Hypothalamus (tissue), 51 donors: ENCODE data around the gene TERB1.

Source experiments
- DNase-seq, 51 donors: peaks; one replicate each; lab custom pipeline; 2025; lab: John Stamatoyannopoulos, UW

The TERB1 gene, protein sequence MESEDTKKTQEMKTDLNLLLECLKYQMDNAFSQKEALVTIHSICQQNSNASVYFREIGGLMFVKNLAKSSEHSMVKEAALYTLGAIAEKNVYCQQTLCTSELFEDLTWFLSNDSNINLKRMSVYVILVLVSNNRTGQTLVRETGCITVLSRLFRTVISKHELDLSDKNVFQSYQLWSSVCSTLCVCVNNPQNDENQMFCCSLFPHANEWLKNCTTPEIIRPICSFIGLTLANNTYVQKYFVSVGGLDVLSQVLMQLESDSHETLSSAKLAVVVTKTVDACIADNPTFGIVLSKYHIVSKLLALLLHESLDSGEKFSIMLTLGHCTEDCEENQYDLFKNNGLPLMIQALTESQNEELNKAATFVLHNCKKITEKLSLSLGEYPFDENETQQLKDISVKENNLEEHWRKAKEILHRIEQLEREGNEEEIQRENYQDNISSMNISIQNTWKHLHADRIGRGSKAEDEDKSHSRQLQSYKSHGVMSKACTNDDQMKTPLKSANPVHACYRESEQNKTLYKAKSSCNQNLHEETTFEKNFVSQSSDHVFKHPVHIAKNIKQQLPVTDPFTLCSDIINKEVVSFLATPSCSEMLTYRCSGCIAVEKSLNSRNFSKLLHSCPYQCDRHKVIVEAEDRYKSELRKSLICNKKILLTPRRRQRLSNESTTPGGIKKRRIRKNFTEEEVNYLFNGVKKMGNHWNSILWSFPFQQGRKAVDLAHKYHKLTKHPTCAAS

DNA sequence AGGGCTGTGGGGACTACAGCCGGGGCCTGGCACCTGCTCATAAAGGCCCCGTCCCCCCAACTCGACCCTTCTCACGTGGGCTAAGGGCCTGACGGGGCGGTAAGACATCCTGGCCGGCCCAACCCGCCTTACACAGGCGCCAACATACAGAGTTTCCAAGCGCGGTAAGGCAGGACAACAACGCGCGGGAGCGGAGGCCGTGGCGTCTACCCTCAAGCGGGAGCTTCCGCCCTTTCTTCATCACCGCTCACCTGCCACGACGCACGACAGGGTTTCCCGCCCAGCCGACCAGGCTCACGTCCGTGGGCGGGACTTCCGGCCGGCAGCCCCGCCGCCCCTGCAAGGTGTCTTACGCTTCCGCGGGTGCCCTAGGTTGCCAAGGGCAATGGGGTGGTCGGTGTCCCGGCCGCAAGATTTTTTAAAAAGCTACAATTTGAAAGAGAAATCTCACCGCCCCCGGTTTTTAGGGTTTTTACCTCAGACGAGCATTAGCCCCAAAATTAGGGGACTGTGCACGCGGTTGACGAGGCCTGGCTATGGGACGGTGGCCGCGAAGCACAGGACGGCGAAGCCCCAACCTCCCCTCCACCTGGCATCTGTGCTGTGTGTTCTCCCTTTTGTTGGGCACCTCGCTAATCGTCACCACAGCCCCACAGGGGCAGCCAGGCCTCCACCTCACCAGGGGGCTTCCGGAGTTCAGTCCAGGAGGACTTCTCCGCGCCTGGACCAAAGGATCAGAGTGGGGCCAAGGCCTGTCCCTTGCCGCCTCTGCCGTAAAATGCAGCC, at the start of gene TERB1:
Gene TERB1, minus strand, starts transcription at position 265 of the 786 bp plus-strand sequence. CDS start 4,786 bp downstream, outside the sequence.
- DNase-seq, result no peak

DNA sequence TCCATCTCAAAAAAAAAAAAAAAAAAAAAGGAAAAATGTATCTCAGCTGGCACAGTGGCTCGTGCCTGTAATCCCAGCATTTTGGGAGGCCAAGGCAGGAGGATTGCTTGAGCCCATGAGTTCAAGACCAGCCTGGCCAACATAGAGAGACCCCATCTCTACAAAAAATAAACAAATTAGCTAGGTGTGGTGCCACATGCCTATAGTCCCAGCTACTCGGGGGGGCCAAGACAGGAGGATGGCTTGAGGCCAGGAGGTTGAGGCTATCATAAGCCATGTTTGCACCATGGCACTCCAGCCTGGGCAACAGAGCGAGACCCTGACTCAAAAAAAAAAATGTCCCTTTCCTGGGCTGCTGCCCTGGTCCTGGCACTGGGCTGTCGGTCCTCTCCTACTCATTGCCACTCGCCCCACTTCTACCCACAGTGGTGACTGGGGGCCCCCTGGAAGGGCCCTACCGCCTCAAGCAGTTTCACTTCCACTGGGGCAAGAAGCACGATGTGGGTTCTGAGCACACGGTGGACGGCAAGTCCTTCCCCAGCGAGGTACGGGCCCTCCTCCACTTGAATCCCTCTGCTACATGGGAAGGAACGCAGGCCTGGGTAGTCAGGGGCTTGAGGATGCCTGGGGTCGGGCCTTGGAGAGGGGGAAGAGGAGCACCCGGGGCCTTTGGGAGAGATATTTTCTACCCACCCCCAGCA, 48.9 kb upstream of the TERB1 start:
- DNase-seq, result peak in 1 of 51 donors; percentile 13

DNA sequence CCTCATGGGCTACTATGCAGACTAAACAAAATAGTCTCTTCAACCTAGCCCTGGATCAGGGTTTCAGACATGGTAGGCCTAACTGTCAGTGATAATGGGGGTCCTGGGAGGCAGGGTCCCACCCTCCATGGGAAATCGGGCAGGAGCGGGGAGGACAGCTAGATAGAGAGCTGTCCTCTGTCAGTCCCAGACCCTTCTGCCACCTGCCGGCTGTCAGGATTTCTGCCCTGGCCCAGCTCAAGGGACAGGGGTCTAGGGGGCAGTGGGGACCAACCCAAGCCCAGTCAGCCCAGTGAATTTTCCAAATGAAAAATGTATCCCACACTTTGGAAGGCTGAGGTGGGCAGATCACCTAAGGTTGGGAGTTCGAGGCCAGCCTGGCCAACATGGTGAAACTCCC, 48.2 kb upstream of the TERB1 start:
- DNase-seq, result no peak

DNA sequence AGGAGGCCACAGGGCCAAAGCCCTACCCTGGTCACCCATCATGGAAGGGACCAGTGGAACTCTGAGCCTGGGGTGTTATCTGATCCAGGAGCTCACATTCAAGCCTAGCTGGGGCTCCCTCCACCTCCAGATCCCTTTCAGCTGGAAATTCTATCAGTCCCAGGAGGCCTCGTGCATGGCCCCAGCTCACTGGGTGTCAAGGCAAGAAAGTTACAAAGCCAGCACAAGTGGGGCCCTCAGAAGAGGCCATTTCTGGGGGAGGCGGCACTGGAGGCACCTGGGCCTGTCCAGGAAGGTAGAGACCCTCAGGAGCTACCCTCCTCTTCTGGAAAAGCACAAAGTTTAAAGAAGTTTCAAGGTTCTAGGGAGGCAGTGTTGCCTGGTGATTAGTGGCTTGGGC, 47.6 kb upstream of the TERB1 start:
- no peak for DNase-seq

DNA sequence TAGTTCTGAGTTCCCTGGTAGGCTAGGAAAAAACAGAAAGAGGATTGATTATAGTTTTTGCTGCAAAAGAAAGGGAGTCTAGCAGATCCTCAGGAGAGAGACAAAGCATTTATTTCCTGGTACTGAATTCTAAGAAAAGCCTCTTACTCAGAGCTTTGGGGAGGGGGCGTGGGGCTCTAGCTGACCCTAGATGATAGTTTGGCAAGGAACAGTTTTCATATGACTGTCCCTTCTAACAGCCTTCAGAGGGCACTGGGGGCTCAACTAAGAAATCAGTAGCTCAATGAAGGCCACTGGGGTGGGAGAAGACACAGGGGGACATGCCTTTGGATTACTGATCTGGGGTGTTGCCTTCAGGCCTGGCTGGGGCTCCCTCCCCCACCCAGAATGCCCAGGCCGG, 46.8 kb upstream of the TERB1 start:
- no peak for DNase-seq

DNA sequence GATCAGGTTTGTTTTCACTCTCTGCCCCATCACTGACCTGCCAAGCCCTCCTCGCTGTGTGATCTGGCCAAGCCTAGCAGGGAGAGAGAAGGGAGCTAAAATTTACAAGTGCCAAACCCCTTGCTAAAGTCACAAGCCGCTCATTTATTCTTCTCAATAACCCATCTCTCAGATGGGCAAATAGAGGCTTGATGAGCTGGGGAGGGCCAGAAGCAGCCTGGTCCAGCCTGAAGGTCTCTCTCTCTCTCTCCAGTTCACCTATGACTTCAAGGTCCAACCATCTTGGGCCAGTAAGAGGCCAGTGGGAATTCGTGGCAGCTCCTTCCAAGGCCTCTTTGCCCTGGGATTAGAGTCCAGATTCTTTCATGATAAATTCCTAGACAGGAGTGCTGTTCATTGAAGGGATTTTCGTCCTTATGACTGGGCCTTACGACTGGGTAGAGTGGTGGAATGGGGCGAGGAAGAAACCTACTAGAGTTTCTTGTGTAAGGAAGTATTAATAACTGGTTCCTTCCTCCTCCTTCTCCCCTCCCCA, 46.2 kb upstream of the TERB1 start:
- DNase-seq, result no peak

DNA sequence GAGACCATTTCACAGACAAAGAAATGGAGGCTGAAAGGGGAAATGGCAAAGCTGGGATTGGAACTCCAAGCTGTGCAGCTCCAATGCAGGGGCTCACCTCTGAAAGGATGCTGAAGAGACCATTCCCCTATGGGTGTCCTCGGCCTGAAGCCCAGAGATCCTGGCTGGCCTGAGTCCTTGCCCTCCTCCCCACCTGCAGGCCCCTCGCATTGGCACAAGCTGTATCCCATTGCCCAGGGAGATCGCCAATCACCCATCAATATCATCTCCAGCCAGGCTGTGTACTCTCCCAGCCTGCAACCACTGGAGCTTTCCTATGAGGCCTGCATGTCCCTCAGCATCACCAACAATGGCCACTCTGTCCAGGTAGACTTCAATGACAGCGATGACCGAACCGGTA, 45.4 kb upstream of the TERB1 start:
- no peak for DNase-seq

DNA sequence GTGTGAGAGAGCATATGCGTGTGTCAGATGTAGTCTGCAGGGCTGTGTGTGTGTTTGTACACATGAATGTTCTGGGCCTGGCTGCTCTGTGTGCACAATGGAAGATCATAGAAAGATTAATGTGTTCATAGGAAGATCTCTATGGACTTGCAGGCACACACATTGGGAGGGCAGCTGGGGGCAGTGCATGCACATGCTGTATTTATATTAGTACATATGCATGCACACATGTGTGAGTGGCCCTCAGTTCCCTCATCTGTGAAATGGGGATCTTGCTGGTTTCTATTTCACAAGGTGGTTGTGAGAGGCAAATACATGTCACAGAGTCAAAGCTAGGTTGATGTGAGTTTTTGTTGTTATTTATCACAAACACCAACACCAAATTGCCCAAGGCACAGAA, 44.9 kb upstream of the TERB1 start:
- DNase-seq, result no peak

DNA sequence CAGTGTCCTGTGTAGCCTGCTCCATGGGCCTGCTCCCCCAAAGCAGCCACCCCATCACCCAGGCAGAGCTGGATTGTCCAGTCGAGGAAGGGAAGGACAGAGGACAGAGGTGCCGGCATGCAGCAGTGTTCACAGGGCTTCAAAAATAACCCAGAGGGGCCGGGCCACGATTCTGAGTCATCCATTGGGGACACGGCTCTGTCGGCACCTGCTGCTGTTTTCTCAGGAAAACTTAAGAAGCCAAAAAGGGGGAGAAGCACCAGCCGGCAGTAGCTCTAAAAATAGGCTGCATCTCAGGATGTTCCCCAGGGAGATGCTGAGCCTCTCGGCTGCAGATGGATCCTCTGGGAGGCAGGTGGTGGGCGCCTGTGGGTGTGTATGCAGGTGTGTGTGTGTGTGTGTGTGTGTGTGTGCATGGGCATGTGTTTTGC, 44.4 kb upstream of the TERB1 start:
- peak in 4 of 51 donors; percentile 6 to 41 (median 17) for DNase-seq

DNA sequence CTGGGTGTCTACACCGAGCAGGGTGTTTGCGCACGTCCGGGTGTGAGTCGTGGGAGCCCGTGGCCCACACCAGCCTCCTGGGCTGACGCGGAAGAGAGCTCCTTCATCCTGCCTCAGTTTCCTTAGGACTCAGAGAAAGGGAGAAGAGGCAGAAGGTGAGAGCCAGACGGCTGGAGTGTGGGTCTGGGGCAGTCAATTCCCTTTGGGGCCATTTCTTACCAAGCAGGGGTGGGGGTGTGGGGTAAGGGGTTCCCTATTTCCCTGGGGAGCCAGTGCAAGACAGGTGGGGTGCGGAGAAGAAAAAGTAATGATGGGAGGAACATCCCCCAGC, 43.7 kb upstream of the TERB1 start:
- no peak for DNase-seq

DNA sequence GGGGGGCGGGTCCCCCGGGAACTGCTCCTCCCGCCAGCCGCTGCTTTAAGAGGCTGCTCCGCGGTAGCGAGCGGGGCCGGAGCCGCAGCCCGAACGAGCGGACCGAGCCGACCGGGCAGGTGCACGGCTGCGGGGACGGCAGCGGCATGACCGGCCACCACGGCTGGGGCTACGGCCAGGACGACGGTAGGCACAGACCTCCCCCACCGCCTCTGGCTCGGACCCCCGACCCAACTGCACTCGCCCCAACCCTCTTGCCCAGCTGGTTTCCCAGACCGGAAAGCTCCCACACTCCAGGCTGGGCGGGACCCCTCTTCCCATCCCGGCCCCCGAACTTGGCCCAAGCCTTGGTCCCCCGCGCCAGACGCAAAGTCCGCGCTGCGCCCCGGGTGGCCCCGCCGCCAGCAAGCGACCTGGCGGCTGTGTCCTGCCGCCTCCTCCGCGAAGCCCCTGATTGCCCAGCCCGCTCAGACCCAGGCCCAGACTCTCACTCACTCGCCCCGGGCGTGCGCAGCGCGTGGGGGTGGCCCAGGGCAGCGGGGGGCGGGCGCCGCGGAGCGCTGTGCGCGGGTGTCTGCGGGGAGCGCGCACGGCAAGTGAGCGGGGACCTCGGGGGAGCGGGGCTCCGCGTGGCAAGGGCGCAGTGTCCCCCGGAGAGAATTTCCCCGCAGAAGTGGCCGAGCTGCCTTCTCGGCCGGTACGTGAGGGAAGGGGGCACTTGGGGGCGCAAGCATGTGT, 43.1 kb upstream of the TERB1 start, which contains the start of gene CA7:
Gene CA7, plus strand, starts transcription at position 73 of the 738 bp plus-strand sequence. Its CDS starts 74 bp downstream, at position 147.
- peak in 1 of 51 donors; percentile 8 for DNase-seq

DNA sequence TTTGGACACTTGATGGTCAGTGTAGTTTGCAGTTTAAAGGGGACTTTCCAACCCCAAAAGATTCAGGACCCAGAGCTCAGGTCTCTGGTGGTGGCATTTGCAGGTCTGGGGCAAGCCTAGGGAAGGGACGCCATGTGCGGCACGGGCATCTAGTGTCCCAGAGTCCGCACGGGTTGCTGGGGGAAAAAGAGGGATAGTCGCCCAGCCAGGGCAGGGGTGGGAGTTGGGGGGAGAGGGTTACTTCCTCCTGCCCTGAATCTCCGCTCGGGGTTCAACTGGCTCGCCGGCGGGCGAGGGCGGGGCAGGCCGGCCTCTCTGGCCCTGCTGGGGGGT, 42.6 kb upstream of the TERB1 start:
- DNase-seq, result peak in 1 of 51 donors; percentile 8

DNA sequence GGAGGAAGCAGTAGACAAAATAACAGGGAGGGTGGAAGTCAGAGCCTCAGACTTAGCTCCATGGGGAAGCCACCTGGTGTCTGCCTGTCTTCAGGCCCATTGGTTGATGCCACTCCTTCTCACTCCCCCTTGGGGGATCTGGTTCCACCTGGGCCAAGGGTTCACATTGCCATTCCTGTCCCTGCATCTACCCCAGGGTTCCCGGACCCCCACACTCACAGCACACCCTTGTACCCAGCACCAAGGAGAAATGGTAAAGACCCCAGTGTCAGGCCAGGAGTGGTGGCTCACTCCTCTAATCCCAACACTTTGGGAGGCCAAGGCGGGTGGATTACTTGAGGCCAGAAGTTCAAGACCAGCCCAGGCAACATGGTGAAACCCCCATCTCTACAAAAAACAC, 41.8 kb upstream of the TERB1 start:
- no peak for DNase-seq

DNA sequence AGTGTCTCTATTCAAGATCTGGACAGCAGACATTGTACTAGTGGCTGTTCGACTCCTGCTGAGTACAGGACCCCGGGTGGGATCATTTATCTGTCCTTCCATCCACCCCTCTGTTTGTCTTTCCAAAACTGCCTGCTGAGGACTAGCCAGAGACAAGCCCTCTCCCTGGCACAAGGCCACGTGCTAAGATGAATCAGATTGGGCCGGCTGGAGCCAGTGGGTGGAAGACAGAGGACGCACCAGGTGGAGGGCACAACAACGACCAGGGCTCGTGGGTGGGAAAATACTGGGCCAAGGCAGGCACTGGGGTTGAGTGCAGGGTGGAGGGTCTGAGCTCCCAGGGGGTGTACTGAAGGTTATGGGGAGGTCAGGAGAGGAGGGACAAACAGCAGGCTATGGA, 41.4 kb upstream of the TERB1 start:
- no peak for DNase-seq

DNA sequence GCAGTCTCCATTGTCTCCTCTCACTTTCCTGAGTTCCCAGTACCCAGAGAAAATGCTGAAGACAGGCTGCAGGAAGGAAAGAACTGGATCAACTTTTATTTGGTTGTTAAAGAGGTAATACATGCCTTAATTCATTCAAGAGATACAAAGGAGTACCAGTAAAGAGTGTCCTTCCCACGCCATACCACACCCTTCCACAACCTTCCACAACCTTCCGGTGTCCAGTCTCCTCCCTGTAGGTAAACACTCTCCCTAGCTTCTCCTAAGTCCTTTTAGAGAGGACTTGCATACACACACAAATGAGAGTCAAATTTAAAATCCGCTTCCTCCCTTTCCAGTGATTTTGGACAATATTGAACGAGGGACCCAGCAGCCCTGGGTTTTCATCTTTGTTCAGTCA, 40.0 kb upstream of the TERB1 start:
- no peak for DNase-seq

DNA sequence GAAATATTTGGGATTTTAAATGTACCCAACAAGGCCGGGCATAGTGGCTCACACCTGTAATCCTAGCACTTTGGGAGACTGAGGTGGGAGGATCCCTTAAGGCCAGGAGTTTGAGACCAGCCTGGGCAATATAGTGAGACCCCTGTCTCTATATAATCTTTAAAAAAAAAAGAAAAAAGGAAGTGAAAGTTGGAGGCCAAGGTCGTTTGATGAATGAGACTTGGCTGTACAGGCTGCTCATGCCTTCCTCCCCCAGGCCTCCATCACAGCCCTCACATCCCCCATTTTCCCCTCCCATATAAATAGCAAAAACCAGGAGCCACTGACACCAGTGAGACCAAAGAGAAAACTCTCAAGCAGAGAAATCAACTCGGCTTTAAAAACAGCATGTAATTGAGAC, 39.5 kb upstream of the TERB1 start:
- no peak for DNase-seq

DNA sequence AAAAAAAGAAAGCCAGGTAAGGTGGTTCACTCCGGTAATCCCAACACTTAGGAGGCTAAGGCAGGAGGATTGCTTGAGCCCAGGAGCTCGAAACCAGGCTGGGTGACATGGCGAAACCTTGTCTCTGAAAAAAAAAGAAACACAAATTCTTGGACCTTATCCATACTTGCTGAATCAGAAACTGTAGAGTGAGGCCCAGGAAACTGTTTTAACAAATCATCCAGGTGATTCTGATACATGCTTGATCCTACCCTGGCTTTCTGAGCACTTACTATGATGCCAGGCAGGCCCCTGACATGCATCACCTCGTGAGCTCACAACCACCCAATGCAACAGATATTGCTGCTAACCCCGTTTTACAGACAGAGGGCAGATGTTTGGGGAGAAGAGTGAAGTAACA, 33.4 kb upstream of the TERB1 start:
- no peak for DNase-seq

DNA sequence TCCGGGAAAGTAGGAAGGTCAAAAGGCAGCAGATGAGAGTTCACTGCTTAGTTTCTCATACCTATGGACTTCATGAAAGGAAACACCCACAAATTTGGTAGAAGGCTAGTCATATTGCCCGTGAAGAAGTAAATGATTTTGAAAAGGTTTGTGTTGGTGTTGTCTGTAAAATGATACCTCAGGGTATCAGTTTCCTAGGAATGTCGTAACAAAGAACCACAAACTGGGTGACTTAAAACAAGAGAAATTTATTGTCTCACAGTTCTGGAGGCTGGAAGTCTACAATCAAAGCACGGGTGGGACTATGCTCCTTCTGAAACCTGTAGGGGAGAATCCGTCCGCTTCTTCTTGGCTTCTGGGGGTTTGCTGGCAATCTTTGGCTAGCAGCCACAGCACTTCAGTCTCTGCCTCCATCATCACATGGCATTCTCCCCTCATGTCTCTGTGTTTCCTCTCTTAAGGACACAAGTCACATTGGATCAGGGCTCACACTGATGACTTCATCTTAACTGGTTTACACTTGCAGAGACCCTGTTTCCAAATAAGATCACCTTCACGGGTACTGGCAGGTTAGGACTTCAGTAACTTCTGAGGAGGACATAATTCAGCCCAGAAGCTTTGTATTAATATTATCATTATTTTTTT, 31.4 kb upstream of the TERB1 start:
- no peak for DNase-seq

DNA sequence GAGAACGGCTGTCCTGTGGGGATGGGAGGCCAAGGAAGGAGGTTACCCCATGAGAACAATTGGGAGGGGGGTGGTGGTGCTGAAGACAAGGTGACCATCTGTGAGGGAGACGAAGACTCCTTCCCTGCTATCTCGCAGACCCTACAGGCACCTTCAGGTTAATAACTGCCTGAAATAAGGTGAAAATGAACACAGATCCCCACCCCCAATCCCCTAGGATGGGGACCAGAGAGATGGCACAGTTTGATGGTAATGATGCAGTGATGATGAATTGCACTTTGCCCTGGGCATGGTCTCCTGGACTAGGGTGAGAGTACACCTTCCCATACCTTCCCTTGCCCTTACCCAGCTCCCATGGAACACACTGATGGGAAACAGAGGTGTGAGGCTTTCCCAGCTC, 30.8 kb upstream of the TERB1 start:
- no peak for DNase-seq
